Pancreas (tissue), 10 donors: Measurements from ENCODE around the gene ERCC5. TPM values are rescaled to one million over a fixed set of nuclear protein-coding genes. Genes with fewer than 3 reads are reported as not detected.

ENCODE experiments used
- ATAC-seq, 4 donors: fragments of 200-7000 bp; cut with Tn5 transposase; one replicate each; pipeline versions ENCODE4 v1.8.0 to v1.9.1; 2020; ENCODE audit warnings: mild to moderate bottlenecking in 4 of 4, moderate library complexity in 4 of 4
- DNase-seq, 6 donors: peaks; one replicate each; pipeline ENCODE4 v3.0.0-alpha.2; 2020
- FAIRE-seq: peaks from 2 replicates; lab custom pipeline; 2012; peaks lifted over from hg19 to GRCh38; lab: Jason Lieb, UNC
- H3K27ac ChIP-seq, 4 donors: fragments of 200-600 bp; sonication (generic); 1 replicate in 3 of 4; 2 replicates in 1 of 4; pipeline versions ENCODE4 v1.5.0 to v1.8.0; 2020
- H3K27me3 ChIP-seq, 4 donors: fragments of 200-600 bp; one replicate each; pipeline ENCODE4 v1.8.0; 2021
- H3K36me3 ChIP-seq, 3 donors: fragments of 200-600 bp; sonication (generic) in 1 of 3; one replicate each; pipeline versions ENCODE4 v1.5.0 to v1.8.0; 2020 to 2021
- H3K4me1 ChIP-seq, 3 donors: fragments of 200-600 bp; one replicate each; pipeline ENCODE4 v1.8.0; 2021
- H3K4me3 ChIP-seq, 4 donors: fragments of 200-600 bp; sonication (generic) in 2 of 4; one replicate each; pipeline versions ENCODE4 v1.5.0 to v1.8.0; 2020 to 2021
- H3K9me3 ChIP-seq, 4 donors: fragments of 200-600 bp; one replicate each; pipeline ENCODE4 v1.8.0; 2021
- CTCF ChIP-seq, 4 donors: fragments of 200-600 bp; sonication (generic) in 3 of 4; IDR thresholded peaks; one replicate each; pipeline versions ENCODE4 v1.5.0 to v1.8.0; 2021; ENCODE audit warnings: antibody characterized with exemption in 4 of 4
- WGBS, 2 donors: extraction: QIAGEN DNeasy Blood & Tissue Kit; methylation state at CpG; one replicate each; pipeline ENCODE4 v1.1.7; 2013; 5-methylcytosine and 5-hydroxymethylcytosine counted together
- intact Hi-C, 3 donors: fragments of 100-400 bp; cut with DNase I; formaldehyde crosslinking; loops; one replicate each; pipeline versions ENCODE4 v1.11.1 to v1.14.2; 2022
- polyA plus RNA-seq, 2 donors: library from polyadenylated mRNA; stranded (reverse); fragments of 200-250 nt; gene quantifications; one replicate each; pipeline ENCODE4 v1.2.3, GENCODE V29; 2013
- total RNA-seq, 6 donors: library from RNA; stranded (reverse); fragmentation: NEBNext Ultra II Directional in 4 of 6; extraction: Animal tissue kit (Norgen Biotek cat#: 25700) in 4 of 6; gene quantifications; one replicate each; pipeline versions ENCODE4 v1.2.1 to v1.2.4, GENCODE V29; 2021 to 2023
- donor health status: healthy with polysubstance abuse.
- donor health status: DM: no; HTN: no; CAD: no; lungs with moderate emphysema.
- donor health status: DM: no; HTN: no; CAD: no.
- donor health status: control.
- donor health status: control.
- donor health status: Bipolar disorder and iron deficiency.
- donor health status: DM: yes; HTN: yes; CAD: no.
- donor health status: DM: no; HTN: no; CAD: no.
- donor health status: DM: no; HTN: no; CAD: no.
- donor health status: DM: yes; HTN: yes; CAD: no.

The ERCC5 gene
- total and polyA plus RNA-seq, 8 donors: 17.5 to 85.4 (median 25.2) TPM

DNA sequence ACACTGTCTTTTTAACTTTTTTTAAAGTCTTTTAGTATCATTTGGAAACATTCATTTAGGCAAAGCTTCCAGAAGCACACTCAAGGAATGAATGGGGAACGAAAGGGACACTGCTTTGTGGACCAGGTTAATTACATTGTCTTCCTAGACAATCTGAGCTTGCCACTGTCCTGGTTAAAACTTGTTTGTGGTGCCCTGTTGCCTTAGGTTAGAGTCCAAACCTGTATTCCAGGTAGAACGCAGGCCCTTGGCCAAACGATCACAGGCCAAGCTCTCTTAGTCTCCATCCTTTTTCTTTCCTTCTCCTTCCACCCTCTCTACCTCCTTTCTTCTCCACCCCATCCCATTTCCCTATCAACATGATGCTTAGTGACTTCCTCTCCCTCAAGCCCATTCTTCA is 66.8 kb downstream of the ERCC5 start:
- intact Hi-C loops: loop anchor here in 1 of 3 donors (10.0 kb wide), 1 partner anchor 232 kb away; no protein-coding TSS in a partner anchor
- ATAC-seq: no peak
- Histone ChIP-seq H3K4me3 (no peak overlapping the region), H3K27ac (no peak overlapping the region), H3K36me3 (no peaks in the 10 kb centered on the region), H3K4me1 (no peaks in the 10 kb centered on the region), H3K27me3 (no peaks in the 10 kb centered on the region), H3K9me3 (no peaks in the 10 kb centered on the region)
- TF ChIP-seq CTCF (IDR thresholded peaks at IDR 0.05): no peak
- 60 to 64% methylated on average over 3 of the region's 3 CpGs for WGBS, 2 donors
- no peak for DNase-seq
- FAIRE-seq: no peak

- 44 to 49% methylated on average over 7 of the region's 7 CpGs for WGBS, 2 donors
- no peak for ATAC-seq
- FAIRE-seq: no peak
- Histone ChIP-seq H3K36me3 (no peaks in the 10 kb centered on the region), H3K4me1 (no peaks in the 10 kb centered on the region), H3K4me3 (no peak overlapping the region), H3K27me3 (no peaks in the 10 kb centered on the region), H3K9me3 (no peaks in the 10 kb centered on the region), H3K27ac (no peak overlapping the region)
- intact Hi-C loops: loop anchor here in 1 of 3 donors (10.0 kb wide), 1 partner anchor 231 kb away; no protein-coding TSS in a partner anchor
- TF ChIP-seq CTCF (IDR thresholded peaks at IDR 0.05): no peak
- no peak for DNase-seq
Observed at GRCh38 chr13:102913914-102914313, 68.1 kb downstream of the ERCC5 start.

DNA sequence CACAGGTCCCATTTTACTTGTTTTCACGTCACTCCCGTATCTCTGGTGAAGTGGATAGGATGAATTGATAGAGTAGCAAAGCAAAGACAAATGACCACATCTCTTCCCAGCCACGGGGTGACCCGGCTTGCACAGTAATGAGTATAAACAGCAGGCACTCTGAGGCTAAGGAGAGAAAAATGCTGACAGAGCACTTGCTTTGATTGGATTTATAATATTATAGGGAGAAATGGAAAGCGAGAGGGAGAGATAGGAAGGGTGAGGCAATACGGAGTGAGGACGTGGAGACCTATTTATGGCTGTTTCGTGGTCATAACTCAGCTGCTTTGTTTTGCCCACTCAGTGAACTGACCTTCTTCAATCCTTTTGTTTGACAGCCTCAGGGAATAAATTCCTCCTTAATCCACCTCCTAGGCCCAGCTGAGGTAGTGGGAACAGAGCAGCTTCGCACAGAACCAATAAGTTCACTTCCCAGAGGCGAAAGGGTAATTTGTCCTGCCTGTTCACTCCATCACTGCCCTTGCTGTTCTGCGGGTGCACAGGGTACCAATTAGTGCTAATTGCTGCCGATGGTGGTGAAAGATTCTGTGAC is 68.6 kb downstream of the ERCC5 start:
- Histone ChIP-seq H3K4me3 (no peak overlapping the region), H3K36me3 (no peaks in the 10 kb centered on the region), H3K4me1 (no peaks in the 10 kb centered on the region), H3K27me3 (no peaks in the 10 kb centered on the region), H3K27ac (no peak overlapping the region), H3K9me3 (no peaks in the 10 kb centered on the region)
- no peak for TF ChIP-seq CTCF (IDR thresholded peaks at IDR 0.05)
- intact Hi-C loops: loop anchor here in 1 of 3 donors (10.0 kb wide), 1 partner anchor 230 kb away; no protein-coding TSS in a partner anchor
- ATAC-seq (no peak), FAIRE-seq (no peak), DNase-seq (no peak)
- 55 to 64% methylated on average over 12 of the region's 12 CpGs for WGBS, 2 donors

GRCh38 chr13:102915393-102915930 is 69.6 kb downstream of the ERCC5 start:
- WGBS, 2 donors: 37 to 50% methylated on average over 3 of the region's 3 CpGs
- Histone ChIP-seq H3K4me1 (no peaks in the 10 kb centered on the region), H3K36me3 (no peaks in the 10 kb centered on the region), H3K27ac (no peak overlapping the region), H3K4me3 (no peak overlapping the region), H3K27me3 (no peaks in the 10 kb centered on the region), H3K9me3 (no peaks in the 10 kb centered on the region)
- DNase-seq (no peak), FAIRE-seq (no peak), ATAC-seq (no peak)
- TF ChIP-seq CTCF (IDR thresholded peaks at IDR 0.05): no peak
- intact Hi-C loops: loop anchor here in 1 of 3 donors (10.0 kb wide), 1 partner anchor 229 kb away; no protein-coding TSS in a partner anchor

DNA sequence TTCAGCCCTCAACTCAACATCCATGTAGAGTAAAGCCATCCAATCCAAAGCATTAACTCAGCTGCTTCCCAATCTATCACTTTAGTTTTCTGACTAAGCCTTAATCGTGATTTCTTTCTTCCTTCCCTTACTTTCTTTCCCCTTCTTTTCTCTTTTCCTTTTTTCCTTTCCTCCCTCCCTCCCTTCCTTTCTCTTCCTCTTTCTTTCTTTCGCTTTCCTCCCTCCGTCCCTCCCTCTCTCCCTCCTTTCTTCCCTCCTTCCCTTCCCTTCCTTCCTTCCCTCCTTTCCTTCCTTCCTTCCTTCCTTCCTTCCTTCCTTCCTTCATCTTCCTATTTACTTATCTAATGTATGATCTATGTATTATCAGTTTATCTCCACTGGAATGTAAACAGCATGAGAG is 71.2 kb downstream of the ERCC5 start:
- DNase-seq (no peak), ATAC-seq (no peak), FAIRE-seq (no peak)
- 57 to 71% methylated on average over 3 of the region's 3 CpGs for WGBS, 2 donors
- Histone ChIP-seq H3K9me3 (no peaks in the 10 kb centered on the region), H3K27me3 (no peaks in the 10 kb centered on the region), H3K4me1 (no peaks in the 10 kb centered on the region), H3K36me3 (no peaks in the 10 kb centered on the region), H3K4me3 (no peak overlapping the region), H3K27ac (no peak overlapping the region)
- TF ChIP-seq CTCF (IDR thresholded peaks at IDR 0.05): no peak
- intact Hi-C loops: loop anchor here in 1 of 3 donors (10.0 kb wide), 1 partner anchor 228 kb away; no protein-coding TSS in a partner anchor
